Adrenal gland (tissue), 5 donors: ENCODE measurements around the gene GEMIN5.

ENCODE experiments used
- CTCF ChIP-seq, 6 experiments: fragments of 450-650 bp in 4 of 6; fragments of 200-600 bp in 2 of 6; sonication (generic) in 1 of 6; IDR thresholded peaks; 1 replicate in 5 of 6; 2 replicates in 1 of 6; pipeline versions ENCODE4 v1.5.1 to v1.8.0; 2016 to 2021; ENCODE audit warnings: antibody characterized with exemption in 6 of 6, mild to moderate bottlenecking in 2 of 6, moderate library complexity in 1 of 6
- POLR2A ChIP-seq, 2 donors: fragments of 450-650 bp; IDR thresholded peaks; one replicate each; pipeline ENCODE4 v1.6.1; 2017; ENCODE audit warnings: antibody characterized with exemption in 2 of 2, mild to moderate bottlenecking in 2 of 2, moderate library complexity in 1 of 2
- donor health status: DM: no; HTN: no; CAD: no.

GRCh38 chr5:154901276-154901675 is 36.7 kb downstream of the GEMIN5 start:
- TF ChIP-seq CTCF (IDR thresholded peaks at IDR 0.05) (no peak), POLR2A (IDR thresholded peaks at IDR 0.05) (no peak)
